Lung (tissue), 12 donors: ENCODE data around the gene PKM. TPM values are rescaled to one million over a fixed set of nuclear protein-coding genes. Genes with fewer than 3 reads are reported as not detected.

ENCODE experiments used
- ATAC-seq: fragments of 200-7000 bp; cut with Tn5 transposase; one replicate; pipeline ENCODE4 v1.9.1; 2020; ENCODE audit warnings: moderate number of reproducible peaks; ENCODE audit not compliant: insufficient read depth, low FRiP score
- DNase-seq, 3 donors: peaks; one replicate each; pipeline ENCODE4 v3.0.0-alpha.2; 2013 to 2017
- H3K27ac ChIP-seq, 2 donors: one replicate each; pipeline ENCODE4 v1.5.1; 2013; ENCODE audit warnings: mild to moderate bottlenecking in 2 of 2, moderate library complexity in 2 of 2, control low read depth in 1 of 2, inconsistent platforms in 1 of 2, low read depth in 1 of 2, low read length in 1 of 2
- H3K27me3 ChIP-seq, 3 donors: one replicate each; pipeline ENCODE4 v1.5.1; 2013; ENCODE audit warnings: low read length in 2 of 3; ENCODE audit not compliant: control insufficient read depth in 3 of 3, insufficient read depth in 3 of 3
- H3K36me3 ChIP-seq, 4 donors: one replicate each; pipeline ENCODE4 v1.5.1; 2013; ENCODE audit warnings: low read length in 4 of 4, mild to moderate bottlenecking in 1 of 4, moderate library complexity in 1 of 4; ENCODE audit not compliant: control insufficient read depth in 4 of 4, insufficient read depth in 4 of 4
- H3K4me1 ChIP-seq, 5 donors: one replicate each; pipeline ENCODE4 v1.5.1; 2013; ENCODE audit warnings: low read length in 5 of 5, mild to moderate bottlenecking in 2 of 5, moderate library complexity in 1 of 5; ENCODE audit not compliant: control insufficient read depth in 5 of 5, insufficient read depth in 5 of 5
- H3K4me3 ChIP-seq: one replicate; pipeline ENCODE4 v1.5.1; 2013; ENCODE audit warnings: mild to moderate bottlenecking, control low read depth, moderate library complexity
- H3K9ac ChIP-seq, 2 donors: one replicate each; pipeline ENCODE4 v1.5.1; 2013; ENCODE audit warnings: low read length in 2 of 2, control low read depth in 1 of 2; ENCODE audit not compliant: insufficient read depth in 1 of 2
- H3K9me3 ChIP-seq, 4 donors: one replicate each; pipeline ENCODE4 v1.5.1; 2013; ENCODE audit warnings: low read length in 3 of 4, mild to moderate bottlenecking in 1 of 4, moderate library complexity in 1 of 4; ENCODE audit not compliant: control insufficient read depth in 4 of 4, insufficient read depth in 3 of 4
- CTCF ChIP-seq: IDR thresholded peaks from 2 replicates; pipeline ENCODE4 v1.5.1; 2012; ENCODE audit warnings: mild to moderate bottlenecking; ENCODE audit errors: control extremely low read depth, extremely low read depth
- WGBS, 2 donors: extraction: QIAGEN DNeasy Blood & Tissue Kit; methylation state at CpG; one replicate each; pipeline ENCODE4 v1.1.7; 2013; 5-methylcytosine and 5-hydroxymethylcytosine counted together
- polyA plus RNA-seq, 2 donors: library from polyadenylated mRNA; stranded (reverse); fragments of 200-250 nt; gene quantifications; one replicate each; pipeline ENCODE4 v1.2.1, GENCODE V29; 2013
- total RNA-seq, 2 donors: library from RNA; depleted of rRNA in 1 of 2; stranded (reverse); fragments of >200 nt in 1 of 2; gene quantifications; one replicate each; pipeline ENCODE4 v1.2.1, GENCODE V29; 2014 to 2021
- donor health status: control.
- donor health status: control.
- donor health status: Bipolar disorder and iron deficiency.
- donor health status: healthy.
- donor health status: DM: yes; HTN: yes; CAD: no.

Gene PKM
- total and polyA plus RNA-seq, 4 donors: 235 to 867 (median 504) TPM

- H3K9ac ChIP-seq: peak overlapping the region in 1 of 2 donors; percentile 88
- 29 to 51% methylated on average over 14 of the region's 14 CpGs for WGBS, 2 donors
- ATAC-seq: peak; percentile 63
- no peaks in the 10 kb centered on the region for H3K9me3 ChIP-seq
- peaks cover 0 to 27% (median 6%) of the 10 kb centered on the region in 5 donors for H3K4me1 ChIP-seq
- peak overlapping the region; percentile 10 for H3K4me3 ChIP-seq
- no peaks in the 10 kb centered on the region for H3K36me3 ChIP-seq
- no peaks in the 10 kb centered on the region for H3K27me3 ChIP-seq
- no peak for TF ChIP-seq CTCF
- peak; percentile 80 to 91 (median 91) for DNase-seq
- peak overlapping the region in 1 of 2 donors; percentile 65 for H3K27ac ChIP-seq
Observed at GRCh38 chr15:72155003-72155621, 75.9 kb downstream of the PKM start.

- no peak overlapping the region for H3K9ac ChIP-seq
- peak overlapping the region in 1 of 2 donors; percentile 74 for H3K27ac ChIP-seq
- H3K27me3 ChIP-seq: no peaks in the 10 kb centered on the region
- H3K4me1 ChIP-seq: peaks cover 0 to 27% (median 6%) of the 10 kb centered on the region in 5 donors
- no peaks in the 10 kb centered on the region for H3K36me3 ChIP-seq
- no peak for TF ChIP-seq CTCF
- WGBS, 2 donors: 93 to 95% methylated on average over 7 of the region's 7 CpGs
- DNase-seq (no peak), ATAC-seq (no peak)
- no peaks in the 10 kb centered on the region for H3K9me3 ChIP-seq
- H3K4me3 ChIP-seq: no peak overlapping the region
Observed at GRCh38 chr15:72154316-72154715, 76.7 kb downstream of the PKM start.

GRCh38 chr15:72153269-72154000, 77.6 kb downstream of the PKM start:
- no peak overlapping the region for H3K9ac ChIP-seq
- peak; percentile 55 to 88 (median 85) for DNase-seq
- H3K27me3 ChIP-seq: no peaks in the 10 kb centered on the region
- no peak overlapping the region for H3K4me3 ChIP-seq
- no peaks in the 10 kb centered on the region for H3K9me3 ChIP-seq
- peaks cover 0 to 27% (median 6%) of the 10 kb centered on the region in 5 donors for H3K4me1 ChIP-seq
- ATAC-seq: no peak
- no peaks in the 10 kb centered on the region for H3K36me3 ChIP-seq
- peak overlapping the region in 1 of 2 donors; percentile 31 for H3K27ac ChIP-seq
- TF ChIP-seq CTCF: no peak
- WGBS, 2 donors: 55 to 75% methylated on average over 5 of the region's 5 CpGs

Other genes starting within 250 kb of the PKM start
- 100 to 1,000 TPM in 1 of 2 donors, 10 to 100 TPM in 1; 61.3 to 173 TPM for gene MYO9A, start 113.0 kb downstream of the PKM start, total RNA-seq
- 1 to 10 TPM; 4.5 to 7.5 TPM for gene MYO9A, start 113.0 kb downstream of the PKM start, polyA plus RNA-seq
- 1 to 10 TPM; 3.5 TPM for gene SENP8, start 112.8 kb downstream of the PKM start, total RNA-seq
- gene SENP8, start 112.8 kb downstream of the PKM start, polyA plus RNA-seq: 1 to 10 TPM; 1.5 to 1.7 TPM
- 10 to 100 TPM in 1 of 2 donors, 1 to 10 TPM in 1; 4.0 to 25.2 TPM for gene GRAMD2A, start 33.4 kb downstream of the PKM start, total RNA-seq
- gene GRAMD2A, start 33.4 kb downstream of the PKM start, polyA plus RNA-seq: 10 to 100 TPM in 1 of 2 donors, 1 to 10 TPM in 1; 8.4 to 13.0 TPM
- gene PARP6, start 41.4 kb upstream of the PKM start, total RNA-seq: 10 to 100 TPM; 55.3 to 73.9 TPM
- gene PARP6, start 41.4 kb upstream of the PKM start, polyA plus RNA-seq: 10 to 100 TPM; 33.7 to 64.5 TPM
- gene CELF6, start 89.0 kb upstream of the PKM start, total RNA-seq: 1 to 10 TPM; 2.1 to 3.4 TPM
- 1 to 10 TPM; 3.4 to 6.4 TPM for gene CELF6, start 89.0 kb upstream of the PKM start, polyA plus RNA-seq
- gene HEXA, start 144.8 kb upstream of the PKM start, total RNA-seq: 100 to 1,000 TPM; 108 to 151 TPM
- gene HEXA, start 144.8 kb upstream of the PKM start, polyA plus RNA-seq: 100 to 1,000 TPM; 114 to 156 TPM
- gene TMEM202, start 167.1 kb upstream of the PKM start, total RNA-seq: not detected
- not detected for gene TMEM202, start 167.1 kb upstream of the PKM start, polyA plus RNA-seq
- 100 to 1,000 TPM; 108 to 131 TPM for gene ARIH1, start 243.1 kb upstream of the PKM start, total RNA-seq
- 10 to 100 TPM; 18.8 to 23.8 TPM for gene ARIH1, start 243.1 kb upstream of the PKM start, polyA plus RNA-seq